ENCODE measurements around the gene ZBTB16. TPM values are rescaled to one million over a fixed set of nuclear protein-coding genes. Genes with fewer than 3 reads are reported as not detected.

Gene ZBTB16
- total and polyA plus RNA-seq, 2 experiments from 2014 or later: 0.29 to 1.4 TPM

- H3K4me2 ChIP-seq: peak overlapping the region; percentile 99
- Mint-ChIP-seq H3K9me3 (no peaks in the 10 kb centered on the region; the same call in 1 of the 3 replicates), H3K36me3 (ENCODE audit: low read depth) (no peaks in the 10 kb centered on the region; the same call in 2 of the 3 replicates), H3K4me1 (peaks cover 23% of the 10 kb centered on the region), H3K4me3 (peak overlapping the region; percentile 86), H3K27ac (no peak overlapping the region), H3K27me3 (ENCODE audit: insufficient read depth, low read depth, poor library complexity) (peaks cover 84% of the 10 kb centered on the region)
- TF ChIP-seq JUNB (IDR thresholded peaks at IDR 0.05; ENCODE audit: unreplicated experiment) (no peak), EZH2 (IDR thresholded peaks at IDR 0.05; ENCODE audit: low read depth, unreplicated experiment) (peak; percentile 86), REST (IDR thresholded peaks at IDR 0.05; ENCODE audit: unreplicated experiment) (no peak), EZH2phosphoT487 (IDR thresholded peaks at IDR 0.05; ENCODE audit: unreplicated experiment) (peak; percentile 44), ZNF462 (CRISPR knock-in tag; IDR thresholded peaks at IDR 0.05) (no peak), ZNF114 (CRISPR knock-in tag; IDR thresholded peaks at IDR 0.05) (no peak)
- H3K4me1 ChIP-seq (ENCODE audit: insufficient read depth): peaks cover 22% of the 10 kb centered on the region
- H3K27me3 ChIP-seq (ENCODE audit: insufficient read depth): peaks cover 93% of the 10 kb centered on the region
- no peaks in the 10 kb centered on the region for H3K9me2 ChIP-seq (ENCODE audit: insufficient read depth)
- ATAC-seq: peak; percentile 7
- no peaks in the 10 kb centered on the region; the same call in 1 of the 2 replicates for H4K20me1 ChIP-seq (replicated peaks; ENCODE audit: insufficient read depth)
- peaks cover 9% of the 10 kb centered on the region; the same call in 1 of the 2 replicates for H3F3A ChIP-seq (replicated peaks; ENCODE audit: low read depth)
- peak; percentile 53 for DNase-seq (ENCODE audit: low spot score)
- H3K27ac ChIP-seq (ENCODE audit: low read depth): no peak overlapping the region
- peak overlapping the region; percentile 80 for H3K4me3 ChIP-seq
- H3K36me3 ChIP-seq (ENCODE audit: insufficient read depth): no peaks in the 10 kb centered on the region
- H2AFZ ChIP-seq: peak overlapping the region; percentile 99
- H3K79me2 ChIP-seq (replicated peaks; ENCODE audit: insufficient read depth): no peaks in the 10 kb centered on the region
These were observed 477 bp downstream of the ZBTB16 start for GRCh38 chr11:114059984-114060391.

Measured in GM23338 (cell line).